ENCODE results near the gene TXNRD1.

Gene TXNRD1

DNA sequence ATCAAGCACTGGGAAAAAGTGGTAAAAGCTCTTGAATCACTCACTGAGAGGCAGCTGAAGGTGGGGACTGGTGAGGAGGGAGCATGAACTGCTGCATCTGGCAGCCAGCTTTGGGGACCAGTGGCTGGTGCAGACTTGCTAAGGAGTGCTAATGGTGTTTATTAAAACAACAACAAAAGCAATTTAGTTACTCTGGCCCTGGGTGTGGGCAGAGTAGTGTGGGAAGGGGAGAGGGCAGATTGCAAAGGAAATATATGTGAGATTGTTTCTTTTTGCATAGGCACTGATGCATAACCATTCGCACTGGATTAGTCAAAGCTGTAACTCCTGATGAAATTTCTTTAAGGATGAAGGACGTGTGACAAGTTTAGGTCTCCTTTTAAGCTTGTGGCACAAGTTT is 8.1 kb downstream of the TXNRD1 start:
- H3K4me3 ChIP-seq (ENCODE audit: low read depth, low read length) = no peak overlapping the region
- TF ChIP-seq, protein P1, sequence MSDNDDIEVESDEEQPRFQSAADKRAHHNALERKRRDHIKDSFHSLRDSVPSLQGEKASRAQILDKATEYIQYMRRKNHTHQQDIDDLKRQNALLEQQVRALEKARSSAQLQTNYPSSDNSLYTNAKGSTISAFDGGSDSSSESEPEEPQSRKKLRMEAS (IDR thresholded peaks at IDR 0.05; ENCODE audit: low read depth, low read length) = no peak
- TF ChIP-seq POLR2A (IDR thresholded peaks at IDR 0.05; ENCODE audit: extremely low read depth, insufficient read length) (no peak), MYC (IDR thresholded peaks at IDR 0.05; ENCODE audit: low read depth, low read length) (no peak)
- TF ChIP-seq, protein P2, sequence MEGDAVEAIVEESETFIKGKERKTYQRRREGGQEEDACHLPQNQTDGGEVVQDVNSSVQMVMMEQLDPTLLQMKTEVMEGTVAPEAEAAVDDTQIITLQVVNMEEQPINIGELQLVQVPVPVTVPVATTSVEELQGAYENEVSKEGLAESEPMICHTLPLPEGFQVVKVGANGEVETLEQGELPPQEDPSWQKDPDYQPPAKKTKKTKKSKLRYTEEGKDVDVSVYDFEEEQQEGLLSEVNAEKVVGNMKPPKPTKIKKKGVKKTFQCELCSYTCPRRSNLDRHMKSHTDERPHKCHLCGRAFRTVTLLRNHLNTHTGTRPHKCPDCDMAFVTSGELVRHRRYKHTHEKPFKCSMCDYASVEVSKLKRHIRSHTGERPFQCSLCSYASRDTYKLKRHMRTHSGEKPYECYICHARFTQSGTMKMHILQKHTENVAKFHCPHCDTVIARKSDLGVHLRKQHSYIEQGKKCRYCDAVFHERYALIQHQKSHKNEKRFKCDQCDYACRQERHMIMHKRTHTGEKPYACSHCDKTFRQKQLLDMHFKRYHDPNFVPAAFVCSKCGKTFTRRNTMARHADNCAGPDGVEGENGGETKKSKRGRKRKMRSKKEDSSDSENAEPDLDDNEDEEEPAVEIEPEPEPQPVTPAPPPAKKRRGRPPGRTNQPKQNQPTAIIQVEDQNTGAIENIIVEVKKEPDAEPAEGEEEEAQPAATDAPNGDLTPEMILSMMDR (IDR thresholded peaks at IDR 0.05; ENCODE audit: low read depth, low read length) = no peak
- no peak for DNase-seq (ENCODE audit: low read depth)

- no peak overlapping the region for H3K4me3 ChIP-seq (ENCODE audit: low read depth, low read length)
- TF ChIP-seq MYC (IDR thresholded peaks at IDR 0.05; ENCODE audit: low read depth, low read length) (no peak), POLR2A (IDR thresholded peaks at IDR 0.05; ENCODE audit: extremely low read depth, insufficient read length) (no peak)
- TF ChIP-seq, protein P1 (IDR thresholded peaks at IDR 0.05; ENCODE audit: low read depth, low read length) = no peak
- TF ChIP-seq, protein P2 (IDR thresholded peaks at IDR 0.05; ENCODE audit: low read depth, low read length) = no peak
- no peak for DNase-seq (ENCODE audit: low read depth)
Measured at GRCh38 chr12:104226672-104227071, 11.1 kb downstream of the TXNRD1 start.

DNA sequence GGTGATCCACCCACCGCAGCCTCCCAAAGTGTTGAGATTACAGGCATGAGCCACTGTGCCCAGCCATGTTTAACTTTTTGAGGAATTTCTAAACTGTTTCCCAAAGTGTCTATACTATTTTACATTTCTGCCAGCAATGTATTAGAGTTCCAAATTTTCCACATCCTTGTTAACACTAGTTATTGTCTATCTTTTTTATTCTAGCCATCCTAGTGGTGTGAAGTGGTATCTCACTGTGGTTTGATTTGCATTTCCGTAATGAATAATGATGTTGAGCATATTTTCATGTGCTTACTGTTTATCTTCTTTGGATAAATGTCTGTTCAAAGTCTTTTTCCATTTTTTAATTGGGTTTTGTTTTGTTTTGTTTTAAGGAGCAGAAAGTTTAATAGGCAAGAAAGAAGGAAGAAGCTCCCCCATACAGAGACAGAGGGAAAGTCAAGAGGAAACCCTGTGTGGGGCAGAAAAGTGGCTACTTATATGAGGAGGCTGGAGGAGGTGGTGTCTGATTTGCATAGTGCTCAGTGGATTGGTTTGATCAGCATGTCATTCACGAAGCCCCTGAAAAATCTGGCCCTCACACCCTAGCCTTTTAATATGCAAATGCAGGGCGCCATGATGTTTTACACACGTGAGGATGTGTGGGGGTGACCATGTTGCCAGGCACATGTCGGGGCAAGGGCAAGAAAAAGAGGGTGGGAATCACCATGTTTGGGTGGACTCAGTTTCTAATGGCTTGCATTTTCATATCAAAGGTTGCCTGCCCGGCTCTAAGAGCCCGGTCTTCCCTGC is 14.9 kb downstream of the TXNRD1 start:
- no peak overlapping the region for H3K4me3 ChIP-seq (ENCODE audit: low read depth, low read length)
- DNase-seq (ENCODE audit: low read depth) = no peak
- TF ChIP-seq, protein P1 (IDR thresholded peaks at IDR 0.05; ENCODE audit: low read depth, low read length) = no peak
- TF ChIP-seq, protein P2 (IDR thresholded peaks at IDR 0.05; ENCODE audit: low read depth, low read length) = no peak
- TF ChIP-seq MYC (IDR thresholded peaks at IDR 0.05; ENCODE audit: low read depth, low read length) = no peak
- TF ChIP-seq POLR2A (IDR thresholded peaks at IDR 0.05; ENCODE audit: extremely low read depth, insufficient read length) = no peak

- DNase-seq (ENCODE audit: low read depth) = no peak
- TF ChIP-seq, protein P1 (IDR thresholded peaks at IDR 0.05; ENCODE audit: low read depth, low read length) = no peak
- TF ChIP-seq, protein P2 (IDR thresholded peaks at IDR 0.05; ENCODE audit: low read depth, low read length) = no peak
- no peak for TF ChIP-seq MYC (IDR thresholded peaks at IDR 0.05; ENCODE audit: low read depth, low read length)
- no peak for TF ChIP-seq POLR2A (IDR thresholded peaks at IDR 0.05; ENCODE audit: extremely low read depth, insufficient read length)
- no peak overlapping the region for H3K4me3 ChIP-seq (ENCODE audit: low read depth, low read length)
Measured at GRCh38 chr12:104232609-104233280, 17.2 kb downstream of the TXNRD1 start.

DNA sequence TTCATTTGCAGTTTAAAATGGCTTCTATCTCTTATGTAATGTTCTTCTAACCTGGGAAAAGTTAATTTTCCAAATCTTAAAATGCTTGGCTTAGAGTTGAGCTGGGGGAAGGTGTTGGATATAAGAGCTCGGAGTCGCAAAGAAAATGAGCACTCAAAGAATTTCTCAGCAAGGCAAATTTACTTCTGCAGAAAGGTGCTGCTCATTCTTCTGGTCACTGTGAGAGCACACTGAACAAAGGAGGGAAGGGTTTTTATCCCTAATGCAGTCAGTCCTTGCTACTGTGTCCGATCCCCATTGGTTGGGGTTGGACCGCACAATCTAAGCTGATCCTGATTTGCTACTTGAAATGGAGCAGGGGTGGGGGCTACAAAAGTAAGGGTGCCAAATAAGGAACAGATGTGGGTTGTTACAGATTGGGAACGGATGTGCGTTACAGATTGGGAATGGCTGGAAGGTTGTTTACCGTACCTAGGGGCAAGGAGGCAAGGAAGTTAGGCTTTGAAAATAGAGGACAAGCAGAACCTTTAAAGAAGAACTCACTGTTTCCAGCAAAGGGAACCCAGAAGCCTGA is 19.4 kb downstream of the TXNRD1 start:
- DNase-seq (ENCODE audit: low read depth) = no peak
- H3K4me3 ChIP-seq (ENCODE audit: low read depth, low read length) = no peak overlapping the region
- TF ChIP-seq, protein P1 (IDR thresholded peaks at IDR 0.05; ENCODE audit: low read depth, low read length) = no peak
- TF ChIP-seq MYC (IDR thresholded peaks at IDR 0.05; ENCODE audit: low read depth, low read length) (no peak), POLR2A (IDR thresholded peaks at IDR 0.05; ENCODE audit: extremely low read depth, insufficient read length) (no peak)
- TF ChIP-seq, protein P2 (IDR thresholded peaks at IDR 0.05; ENCODE audit: low read depth, low read length) = no peak
